ENCODE results near the gene NUP85.
"Not testable (repeated sequence)": the region's sequence is repeated elsewhere in the genome, so short reads cannot be mapped to it uniquely, and the experiment has no call there.

Gene NUP85

DNA sequence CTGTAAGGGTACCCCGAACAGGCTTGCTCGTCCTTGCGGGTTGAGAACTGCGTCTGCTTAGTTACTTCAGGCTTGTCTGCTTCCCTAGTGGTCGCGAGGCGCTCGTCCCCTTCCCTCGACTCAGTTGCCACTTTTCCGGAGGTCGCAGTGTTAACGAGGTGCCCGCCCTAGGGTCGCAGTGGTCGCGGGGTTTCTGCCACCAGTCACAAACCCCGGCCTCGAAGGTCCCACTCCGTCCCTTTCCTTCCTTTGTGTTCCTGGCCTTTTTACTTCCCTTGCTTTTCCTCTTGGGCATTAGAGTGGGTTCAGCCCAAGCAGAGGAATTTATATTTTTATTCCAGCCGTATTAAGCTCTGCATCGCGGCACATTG, 299 bp downstream of the NUP85 start:
- no peak for FAIRE-seq

DNA sequence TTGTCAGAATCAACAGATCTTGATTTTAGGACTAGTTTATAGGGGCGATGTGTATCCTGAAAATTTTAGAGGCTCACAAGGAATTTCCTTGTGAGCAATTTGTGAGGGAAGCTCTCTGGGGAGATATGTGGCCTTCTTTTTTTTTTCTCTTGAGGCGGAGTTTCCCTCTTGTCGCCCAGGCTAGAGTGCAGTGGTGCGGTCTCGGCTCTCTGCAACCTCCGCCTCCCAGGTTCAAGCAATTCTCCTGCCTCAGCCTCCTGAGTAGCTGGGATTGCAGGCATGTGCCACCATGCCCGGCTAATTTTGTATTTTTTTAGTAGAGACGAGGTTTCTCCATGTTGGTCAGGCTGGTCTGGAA, 1.6 kb downstream of the NUP85 start:
- FAIRE-seq = not testable (repeated sequence)

DNA sequence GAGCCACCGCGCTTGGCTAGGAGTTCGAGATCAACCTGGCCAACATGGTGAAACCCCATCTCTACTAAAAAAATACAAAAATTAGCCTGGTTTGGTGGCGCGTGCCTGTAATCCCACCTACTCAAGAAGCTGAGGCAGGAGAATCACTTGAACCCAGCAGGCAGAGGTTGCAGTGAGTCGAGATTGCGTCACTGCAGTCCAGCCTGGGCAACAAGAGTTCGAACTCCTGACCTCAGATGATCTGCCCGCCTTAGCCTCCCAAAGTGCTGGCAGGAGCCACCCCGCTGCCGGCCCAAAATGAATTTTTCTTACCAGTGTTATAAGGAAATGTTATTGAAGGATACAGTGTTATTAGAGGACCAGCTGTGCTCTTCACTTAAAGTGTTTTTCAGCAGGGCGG, 2.3 kb downstream of the NUP85 start:
- no peak for FAIRE-seq

DNA sequence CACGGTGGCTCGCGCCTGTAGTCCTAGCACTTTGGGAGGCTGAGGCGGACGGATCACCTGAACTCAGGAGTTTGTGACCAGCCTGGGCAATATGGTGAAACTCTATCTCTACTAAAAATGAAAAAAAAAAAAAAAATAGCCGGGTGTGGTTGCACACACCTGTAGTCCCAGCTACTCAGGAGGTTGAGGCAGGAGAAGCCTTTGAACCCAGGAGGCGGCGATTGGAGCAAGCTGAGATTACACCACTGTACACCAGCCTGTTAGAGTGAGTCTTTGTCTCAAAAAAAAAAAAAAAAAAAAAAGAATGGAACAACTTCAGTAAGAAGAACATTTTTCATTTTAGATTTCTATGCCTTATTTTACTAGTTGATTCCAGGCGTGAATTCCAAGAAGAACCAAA, 2.7 kb downstream of the NUP85 start:
- no peak for FAIRE-seq

DNA sequence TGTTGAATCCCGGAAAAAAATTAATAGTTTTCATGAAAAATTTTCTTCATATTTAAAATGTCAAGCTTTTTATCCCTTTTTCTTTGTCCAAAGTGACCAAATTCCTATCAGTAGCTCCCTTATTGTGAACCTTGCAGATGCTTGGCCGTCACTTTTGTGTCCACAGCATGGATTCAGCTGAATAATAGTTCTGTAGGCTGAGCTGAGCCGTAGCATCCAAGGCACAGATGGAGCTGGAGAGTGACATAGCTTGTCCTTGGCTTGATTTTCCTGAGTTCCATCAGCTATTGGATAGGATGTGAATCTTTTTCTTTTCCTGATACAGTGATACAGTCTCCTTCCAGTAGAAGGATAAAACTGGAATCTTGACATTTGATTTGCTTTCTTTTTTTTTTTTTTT, 3.6 kb downstream of the NUP85 start:
- FAIRE-seq = no peak

DNA sequence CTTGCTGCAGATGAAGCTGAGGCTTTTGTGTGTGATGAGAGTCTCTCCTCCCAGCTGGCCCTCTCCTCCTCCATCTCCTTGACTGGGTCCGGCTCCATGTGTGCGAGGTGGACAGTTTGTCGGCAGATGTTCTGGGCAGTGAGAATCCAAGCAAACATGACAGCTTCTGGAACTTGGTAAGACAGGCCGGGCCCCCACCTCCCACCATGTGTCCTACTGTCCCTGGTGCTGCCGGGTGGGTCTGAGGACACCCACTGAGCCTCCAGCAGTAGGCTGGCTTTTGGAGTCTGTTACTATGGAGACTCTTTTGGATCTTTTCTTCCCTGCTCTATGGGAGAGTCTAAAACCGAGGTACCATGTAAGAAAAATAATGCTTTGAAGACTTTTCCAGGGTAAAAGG, 12.7 kb downstream of the NUP85 start:
- no peak for FAIRE-seq

DNA sequence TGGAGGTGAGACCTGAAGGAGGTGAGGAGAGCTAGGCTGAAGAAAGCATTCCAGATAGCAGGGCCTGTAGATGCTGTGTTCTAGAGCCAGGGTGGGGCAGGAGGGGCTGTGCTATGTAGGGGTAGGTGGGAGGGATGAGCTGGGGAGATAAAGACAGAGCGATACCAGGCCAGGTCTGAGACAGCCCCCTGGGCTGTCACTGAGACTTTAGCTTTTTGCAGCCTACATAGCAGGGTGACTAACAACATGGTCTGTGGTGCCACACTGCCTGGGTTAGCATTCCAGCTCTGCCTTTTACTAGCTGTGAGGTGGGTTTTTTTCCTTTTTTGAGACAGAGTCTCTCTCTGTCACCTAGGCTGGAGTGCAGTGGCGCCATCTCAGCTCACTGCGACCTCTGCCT, 14.3 kb downstream of the NUP85 start:
- no peak for FAIRE-seq

DNA sequence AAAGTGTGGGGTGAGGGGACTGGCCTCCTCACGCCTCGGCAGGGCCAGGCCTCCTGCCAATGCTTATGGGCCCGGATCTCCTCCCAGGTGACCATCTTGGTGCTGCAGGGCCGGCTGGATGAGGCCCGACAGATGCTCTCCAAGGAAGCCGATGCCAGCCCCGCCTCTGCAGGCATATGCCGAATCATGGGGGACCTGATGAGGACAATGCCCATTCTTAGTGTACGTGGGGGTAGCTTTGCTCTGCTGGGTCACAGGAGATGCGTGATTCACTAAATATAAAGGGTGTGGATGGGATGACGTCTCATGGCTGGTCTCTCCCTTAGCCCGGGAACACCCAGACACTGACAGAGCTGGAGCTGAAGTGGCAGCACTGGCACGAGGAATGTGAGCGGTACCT, 19.5 kb downstream of the NUP85 start:
- no peak for FAIRE-seq

DNA sequence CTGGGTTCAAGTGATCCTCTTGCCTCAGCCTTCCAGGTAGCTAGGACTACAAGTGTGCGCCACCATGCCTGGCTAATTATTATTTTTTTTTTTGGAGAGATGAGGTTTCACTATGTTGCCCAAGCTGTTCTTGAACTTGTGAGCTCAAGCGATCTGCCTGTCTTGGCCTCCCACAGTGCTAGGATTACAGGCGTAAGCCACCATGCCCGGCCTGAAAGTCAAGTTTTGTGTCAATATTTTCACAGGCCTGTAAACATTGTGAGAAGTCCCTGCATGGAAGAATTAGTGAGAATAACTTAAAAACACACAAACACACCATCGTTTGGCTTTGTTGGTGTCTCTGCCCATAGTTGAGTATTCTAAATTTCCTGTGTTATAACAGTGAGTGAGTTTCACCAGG, 22.2 kb downstream of the NUP85 start:
- FAIRE-seq = no peak

DNA sequence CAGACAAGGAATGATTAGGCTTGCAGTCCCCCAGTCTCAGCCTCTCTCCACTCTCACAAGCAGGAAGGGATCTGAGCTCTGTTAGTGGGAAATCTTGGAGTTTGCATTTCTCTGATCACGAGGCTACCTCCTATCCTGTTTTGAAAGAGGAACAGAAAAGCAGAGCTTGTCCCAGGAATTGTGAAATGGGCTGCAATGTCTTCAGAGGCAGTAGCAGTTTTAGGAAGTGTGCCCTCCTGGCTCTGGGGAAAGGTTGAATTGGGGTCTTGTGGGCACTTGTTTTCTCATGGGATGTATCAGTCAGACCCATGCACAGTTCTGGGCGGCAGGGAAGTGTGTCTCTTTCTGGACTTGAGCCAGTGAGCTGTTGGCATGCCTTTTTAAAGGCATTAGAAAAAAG, 22.8 kb downstream of the NUP85 start:
- FAIRE-seq = no peak

DNA sequence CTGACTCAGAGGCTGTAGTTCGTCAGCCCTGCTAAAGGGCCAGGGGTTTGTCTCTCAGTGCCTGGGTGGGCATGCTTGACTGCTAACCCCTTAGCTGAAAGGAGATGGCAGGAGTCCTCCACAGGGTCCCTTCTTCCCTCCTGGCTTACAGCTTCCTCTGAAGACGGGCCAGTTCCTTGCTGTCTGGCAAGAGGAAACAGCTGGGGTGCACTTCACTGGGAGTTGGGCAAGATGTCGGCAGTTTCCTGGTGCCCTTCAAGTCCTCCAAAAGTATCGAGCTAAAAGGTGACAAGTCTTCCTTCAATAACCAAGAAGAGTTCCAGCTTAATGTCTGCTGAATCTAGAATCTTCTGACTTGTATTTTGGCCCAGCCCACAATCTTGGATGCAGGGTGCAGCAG, 23.4 kb downstream of the NUP85 start:
- no peak for FAIRE-seq

DNA sequence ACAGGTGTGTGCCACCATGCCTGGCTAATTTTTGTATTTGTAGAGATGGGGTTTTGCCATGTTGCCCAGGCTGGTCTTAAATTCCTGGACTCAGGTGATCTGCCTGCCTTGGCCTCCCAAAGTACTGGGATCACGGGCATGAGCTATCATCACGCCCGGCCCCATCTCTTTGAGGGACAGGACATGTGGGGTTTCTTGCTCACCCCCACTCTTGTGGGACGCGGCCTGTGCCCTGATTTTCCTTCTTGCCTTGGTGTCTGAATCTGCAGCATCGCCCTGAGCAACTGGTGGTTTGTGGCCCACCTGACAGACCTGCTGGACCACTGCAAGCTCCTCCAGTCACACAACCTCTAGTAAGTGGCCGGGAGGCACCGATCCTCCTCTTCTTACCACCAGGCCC, 25.6 kb downstream of the NUP85 start:
- FAIRE-seq = no peak

DNA sequence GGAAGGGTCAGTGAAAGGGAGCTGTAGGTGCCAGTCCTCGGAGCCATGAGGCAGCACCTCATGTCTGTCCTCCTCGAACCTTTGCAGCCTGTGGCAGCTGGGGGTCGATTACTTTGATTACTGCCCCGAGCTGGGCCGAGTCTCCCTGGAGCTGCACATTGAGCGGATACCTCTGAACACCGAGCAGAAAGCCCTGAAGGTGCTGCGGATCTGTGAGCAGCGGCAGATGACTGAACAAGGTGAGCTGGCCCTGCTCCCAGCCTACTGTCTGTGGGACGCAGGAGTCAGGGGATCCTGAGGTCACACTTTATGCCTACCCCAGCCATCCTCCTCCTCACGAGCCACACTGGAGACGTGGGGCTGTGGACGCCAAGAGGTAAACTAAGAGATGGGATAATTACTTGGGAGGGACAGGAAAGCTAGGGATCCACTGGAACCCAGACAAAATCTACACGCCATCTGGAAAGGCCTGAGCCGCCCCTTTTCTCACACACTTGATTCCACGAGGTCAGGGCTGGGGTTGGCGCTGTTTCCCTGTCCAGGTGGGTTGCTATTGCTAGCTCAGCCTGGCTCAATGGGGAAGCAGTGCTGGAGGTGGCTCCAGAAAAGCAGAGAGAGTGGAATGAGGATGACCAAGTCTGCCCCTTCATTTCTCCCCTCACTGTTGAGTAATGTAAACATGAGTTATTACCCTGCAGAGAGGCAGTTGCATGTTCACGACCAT, 26.4 kb downstream of the NUP85 start:
- no peak for FAIRE-seq

DNA sequence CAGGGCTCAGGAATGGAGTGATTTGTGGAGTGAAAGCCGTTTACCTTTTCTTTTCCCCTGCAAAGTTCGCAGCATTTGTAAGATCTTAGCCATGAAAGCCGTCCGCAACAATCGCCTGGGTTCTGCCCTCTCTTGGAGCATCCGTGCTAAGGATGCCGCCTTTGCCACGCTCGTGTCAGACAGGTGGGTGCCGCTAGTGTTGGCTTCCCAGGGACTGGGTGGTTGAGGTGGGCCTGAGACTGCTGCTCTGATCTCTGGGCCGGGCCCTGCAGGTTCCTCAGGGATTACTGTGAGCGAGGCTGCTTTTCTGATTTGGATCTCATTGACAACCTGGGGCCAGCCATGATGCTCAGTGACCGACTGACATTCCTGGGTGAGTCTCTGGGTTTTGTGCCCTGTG, 27.3 kb downstream of the NUP85 start:
- no peak for FAIRE-seq

DNA sequence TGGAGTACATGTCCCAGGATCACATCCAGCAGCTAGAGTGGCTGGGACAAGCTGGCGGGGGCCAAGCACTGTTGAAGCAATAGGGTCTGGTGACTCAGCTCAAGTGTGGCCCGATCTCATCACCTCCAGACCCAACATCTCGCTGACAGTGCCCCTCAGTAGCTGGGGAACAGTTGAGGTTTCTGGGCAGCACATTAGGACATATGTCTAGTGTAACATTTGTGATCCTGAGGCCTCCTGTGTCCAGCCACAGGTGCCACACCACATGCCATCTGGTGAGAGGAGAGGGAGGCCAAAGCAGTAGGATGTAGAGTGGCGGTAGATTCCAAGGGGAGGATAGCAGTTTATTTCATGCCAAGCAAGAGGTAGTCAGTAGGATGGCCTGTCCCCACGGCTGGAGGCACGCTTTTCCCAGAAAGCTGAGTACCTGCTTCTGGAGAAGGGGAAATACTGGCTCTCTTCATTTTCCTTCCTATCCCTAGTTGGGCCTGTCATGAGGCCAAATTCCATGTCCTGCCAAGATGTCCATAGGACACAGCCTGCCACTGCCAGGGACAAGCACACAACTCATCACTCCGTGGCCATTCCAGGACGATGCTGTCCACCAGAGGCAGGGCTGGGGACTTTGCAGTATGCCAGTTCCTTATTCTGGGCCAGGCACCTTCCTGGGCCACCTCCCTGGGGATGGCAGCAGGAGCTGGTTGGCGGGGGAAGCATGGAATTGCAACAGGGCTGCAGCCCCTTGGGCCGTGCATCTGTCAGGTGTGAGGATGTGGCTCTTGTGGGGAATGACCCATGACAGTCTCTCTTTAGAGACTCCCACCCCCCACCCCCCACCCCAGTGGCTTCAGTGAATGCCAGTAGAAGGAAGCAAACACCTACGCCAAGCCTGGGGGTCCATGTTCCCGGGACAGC, 31.9 kb downstream of the NUP85 start:
- FAIRE-seq = no peak

DNA sequence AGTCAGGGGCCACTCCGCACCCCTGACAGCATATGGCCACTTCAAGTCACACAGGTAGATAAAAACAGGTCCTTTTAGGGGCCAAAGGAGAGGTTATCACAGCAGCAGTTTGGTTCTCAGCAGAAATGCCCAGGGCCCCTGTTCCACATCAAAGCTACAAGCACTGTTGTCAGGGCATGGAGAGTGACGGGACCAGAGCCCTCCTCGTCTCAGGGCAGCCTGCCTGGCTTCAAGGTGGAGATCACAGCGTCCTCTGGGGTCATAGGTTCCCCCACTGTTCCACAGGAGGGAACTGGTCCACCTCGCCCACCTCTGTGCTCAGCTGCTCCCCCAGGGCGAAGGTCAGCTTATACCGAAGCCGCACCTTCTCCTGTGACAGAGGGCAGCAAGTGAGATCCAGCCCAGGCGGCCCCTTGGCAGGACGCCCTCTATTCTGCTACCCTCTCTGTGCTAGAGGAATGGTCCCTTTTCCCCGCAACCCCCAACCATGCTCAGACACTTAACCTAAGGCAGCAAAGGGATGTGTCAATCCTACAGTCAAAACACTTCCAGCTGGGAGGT, 32.6 kb downstream of the NUP85 start:
- FAIRE-seq = no peak

DNA sequence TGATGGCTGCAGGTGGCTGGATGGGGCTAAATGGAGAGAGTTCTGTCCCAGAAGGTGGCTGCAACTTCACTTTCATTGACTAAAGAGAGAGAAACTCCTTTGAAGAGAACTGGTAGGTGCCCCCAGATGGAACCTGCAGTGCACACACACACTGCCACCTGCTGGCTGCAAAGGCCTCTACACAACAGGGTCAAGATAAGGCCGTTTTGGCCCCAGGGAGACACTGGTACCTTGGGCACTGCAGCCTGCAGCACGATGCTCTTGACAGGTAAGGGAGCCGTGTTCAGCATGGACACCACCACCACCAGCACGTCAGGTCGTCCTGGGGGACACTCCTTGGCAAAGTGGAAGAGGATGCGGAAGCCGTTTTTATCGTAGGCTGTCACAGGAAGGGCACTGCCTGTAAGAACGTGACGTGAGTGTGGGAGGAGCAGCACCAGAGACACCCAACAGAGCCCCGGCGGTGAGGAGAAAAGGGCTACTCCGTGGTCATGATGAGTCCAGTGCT, 33.3 kb downstream of the NUP85 start:
- FAIRE-seq = no peak

DNA sequence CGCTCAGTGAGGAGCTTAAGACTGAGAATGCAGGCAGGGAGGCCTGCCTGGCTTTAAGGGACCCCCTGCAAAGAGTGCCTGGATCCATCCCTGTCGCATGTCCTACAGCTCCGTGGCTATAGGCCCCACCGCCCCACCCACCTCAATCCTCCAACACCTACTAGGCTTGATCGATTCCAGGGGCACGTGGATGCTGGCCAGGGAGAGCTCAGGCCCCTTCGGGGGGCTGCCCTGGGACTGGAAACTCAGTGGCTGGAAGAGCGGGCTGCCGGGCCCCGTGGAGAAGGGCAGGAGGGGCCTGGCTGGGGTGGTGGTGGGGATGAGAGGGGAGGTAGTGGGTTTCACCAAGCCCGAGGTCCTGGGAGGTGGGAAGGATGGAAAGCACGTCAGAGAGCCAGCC, 33.7 kb downstream of the NUP85 start:
- FAIRE-seq = no peak

DNA sequence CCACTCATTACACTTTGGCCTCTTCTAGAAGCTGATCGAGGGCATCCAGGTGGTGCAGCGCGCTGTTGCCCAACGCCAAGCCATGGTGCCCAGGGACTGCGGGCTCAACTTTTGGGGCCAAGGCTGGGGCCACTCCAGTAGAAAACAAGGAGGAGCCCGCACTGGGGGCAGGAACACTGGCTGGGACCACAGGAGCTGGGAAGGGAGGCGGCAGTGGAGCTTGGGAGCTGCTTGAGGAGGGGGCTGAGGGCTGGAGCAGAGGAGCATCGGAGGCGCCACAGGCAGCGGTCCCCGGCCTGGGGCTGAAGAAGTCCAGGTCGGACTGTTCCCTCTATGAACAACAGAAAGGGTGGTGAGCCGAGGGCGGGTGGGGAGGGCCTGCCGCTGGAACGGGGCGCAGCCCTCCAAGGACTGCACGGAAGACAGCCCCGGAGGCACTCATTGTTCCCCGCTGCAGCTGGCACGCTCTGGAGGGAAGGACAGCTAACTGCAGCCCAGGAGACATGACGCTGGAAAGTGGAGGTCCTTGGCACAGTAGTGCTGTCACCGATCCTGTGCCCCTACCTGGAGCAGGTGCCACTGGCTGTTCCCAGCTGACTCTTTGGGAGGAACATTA, 34.4 kb downstream of the NUP85 start:
- FAIRE-seq = no peak

DNA sequence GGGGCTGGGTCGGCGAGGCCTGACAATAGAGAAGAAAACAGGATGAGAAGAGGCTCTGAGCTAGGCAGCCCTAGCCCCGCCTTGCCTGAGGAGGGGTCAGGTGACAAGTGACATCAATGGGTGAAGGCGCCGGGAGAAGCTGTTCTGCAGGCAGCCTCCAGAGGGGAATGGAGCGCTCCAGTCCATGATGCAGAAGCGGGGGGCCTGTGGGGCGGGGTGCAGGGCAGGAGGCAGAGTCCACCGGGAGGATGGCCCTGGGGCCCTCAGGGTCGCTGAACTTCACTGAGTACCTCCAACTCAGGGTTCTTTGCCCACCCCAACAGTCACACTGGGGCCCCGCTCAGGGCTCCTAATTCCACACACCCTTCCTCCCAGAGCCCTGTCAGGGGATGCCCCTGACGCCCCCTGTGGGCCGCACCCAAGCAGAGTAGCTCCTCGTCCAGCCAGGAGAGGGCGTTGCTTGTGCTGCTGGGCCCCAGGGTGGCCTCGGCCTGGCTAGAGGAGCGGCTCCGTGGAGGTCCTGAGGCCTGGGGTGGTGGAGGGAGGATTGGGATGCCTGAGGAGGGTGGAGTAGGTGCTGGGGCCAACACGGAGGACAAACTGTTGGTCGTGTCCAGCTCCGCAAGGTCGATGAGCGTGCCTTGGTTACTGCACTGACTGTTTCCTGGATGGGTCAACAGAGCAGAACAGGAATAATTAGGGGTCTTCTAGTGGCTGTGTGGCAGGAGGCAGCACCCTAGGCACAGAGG, 35.1 kb downstream of the NUP85 start:
- no peak for FAIRE-seq

DNA sequence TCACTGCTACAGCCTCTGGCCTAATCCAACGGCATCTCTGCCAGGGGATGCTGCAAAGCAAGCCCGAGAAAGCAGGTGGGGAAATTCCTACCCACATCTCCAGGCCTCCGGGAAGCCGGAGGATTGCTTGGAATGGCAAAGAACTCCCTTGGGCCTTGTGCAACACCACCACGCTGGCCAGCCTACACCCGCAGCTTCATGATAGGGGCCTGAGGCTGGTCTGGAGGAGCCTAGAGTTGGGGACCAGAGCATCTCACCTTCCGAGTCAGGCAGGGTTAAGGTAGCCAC, 35.6 kb downstream of the NUP85 start:
- FAIRE-seq = no peak

DNA sequence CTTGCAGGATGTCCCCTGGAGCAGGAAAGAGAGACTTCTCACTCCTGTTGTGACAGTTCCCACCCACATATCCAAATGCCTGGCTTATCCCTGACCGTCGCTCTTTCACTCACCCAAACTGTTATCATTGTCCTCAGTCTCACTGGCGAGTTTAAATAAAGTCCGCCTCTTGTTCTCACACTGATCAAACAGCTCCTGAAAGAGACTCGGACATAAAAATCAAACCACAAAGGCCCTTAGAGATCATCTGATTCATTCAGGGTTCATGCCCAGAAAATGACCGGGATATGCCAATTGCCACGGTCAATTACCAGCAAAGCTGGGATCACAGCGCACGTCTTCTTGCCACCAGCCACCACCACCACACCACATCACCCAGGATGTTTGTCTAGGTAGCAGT, 36.0 kb downstream of the NUP85 start:
- no peak for FAIRE-seq

DNA sequence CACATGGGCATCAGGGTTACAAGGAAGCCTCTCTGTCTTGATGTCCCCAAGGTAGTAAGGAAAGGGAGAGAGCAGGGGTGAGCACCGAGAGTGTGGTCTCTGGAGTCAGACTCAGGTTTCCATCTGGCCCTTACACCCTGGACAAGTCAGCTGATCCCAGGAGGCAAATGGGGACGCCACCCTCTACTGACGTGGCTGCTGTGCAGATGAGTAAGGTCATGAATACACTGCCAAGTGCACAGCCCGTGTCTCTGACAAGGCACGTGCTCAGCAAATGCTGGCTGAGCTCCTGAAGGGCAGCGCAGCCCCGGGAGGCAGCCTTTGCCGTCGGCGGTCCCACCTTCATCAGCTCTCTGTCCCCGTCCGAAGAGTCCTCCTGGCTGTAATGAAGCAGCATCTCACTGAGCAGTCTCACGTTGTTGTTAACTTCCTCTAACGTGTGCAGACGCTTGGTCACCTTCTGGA, 36.5 kb downstream of the NUP85 start:
- FAIRE-seq = no peak
